ENCODE results near the gene KCTD5. TPM values are rescaled to one million over a fixed set of nuclear protein-coding genes. Genes with fewer than 3 reads are reported as not detected.

The KCTD5 gene
- total RNA-seq: 20.2 and 34.1 TPM in 2 replicates

GRCh38 chr16:2682209-2683021 lies at the start of gene KCTD5:
KCTD5 (plus strand) TSS chr16:2682523; CDS start chr16:2682549, 26 bp downstream.

GRCh38 chr16:2720064-2720457 lies 37.7 kb downstream of the KCTD5 start, which contains the start of gene PRSS27:
PRSS27 (minus strand) TSS chr16:2720224; CDS start chr16:2720160, 64 bp downstream.

GRCh38 chr16:2752035-2752849 lies 69.9 kb downstream of the KCTD5 start, which contains the start of gene SRRM2:
SRRM2 (plus strand) TSS chr16:2752638; CDS start chr16:2756365, 3,727 bp downstream.

Other genes starting within 250 kb of the KCTD5 start
- 3.0 and 5.4 TPM in 2 replicates for gene TEDC2, start 222.4 kb upstream of the KCTD5 start, total RNA-seq
- gene NTN3, start 211.2 kb upstream of the KCTD5 start, total RNA-seq: 0.59 and 1.9 TPM in 2 replicates
- gene TBC1D24, start 207.4 kb upstream of the KCTD5 start, total RNA-seq: 20.8 and 32.5 TPM in 2 replicates
- gene ATP6V0C, start 168.6 kb upstream of the KCTD5 start, total RNA-seq: 15.1 and 16.4 TPM in 2 replicates
- gene AMDHD2, start 162.2 kb upstream of the KCTD5 start, total RNA-seq: 33.6 and 42.2 TPM in 2 replicates
- gene CEMP1, start 151.1 kb upstream of the KCTD5 start, total RNA-seq: 0.09 TPM in 1 of 2 replicates, not detected in the other
- gene PDPK1, start 144.5 kb upstream of the KCTD5 start, total RNA-seq: 23.2 and 30.3 TPM in 2 replicates
- 0.30 and 0.42 TPM in 2 replicates for gene PRSS27, start 37.7 kb downstream of the KCTD5 start, total RNA-seq
- gene SRRM2, start 70.1 kb downstream of the KCTD5 start, total RNA-seq: 48.4 and 103 TPM in 2 replicates
- gene ELOB, start 94.8 kb downstream of the KCTD5 start, total RNA-seq: 124 and 257 TPM in 2 replicates
- not detected in 2 replicates for gene PRSS33, start 105.0 kb downstream of the KCTD5 start, total RNA-seq
- not detected in 2 replicates for gene PRSS41, start 115.9 kb downstream of the KCTD5 start, total RNA-seq
- not detected in 2 replicates for gene PRSS21, start 134.7 kb downstream of the KCTD5 start, total RNA-seq
- gene ZG16B, start 147.8 kb downstream of the KCTD5 start, total RNA-seq: not detected in 2 replicates
- not detected in 2 replicates for gene PRSS22, start 175.6 kb downstream of the KCTD5 start, total RNA-seq
- 37.6 and 59.4 TPM in 2 replicates for gene FLYWCH2, start 200.7 kb downstream of the KCTD5 start, total RNA-seq
- gene FLYWCH1, start 229.4 kb downstream of the KCTD5 start, total RNA-seq: 44.8 and 58.7 TPM in 2 replicates